GM23248 (cell line): ENCODE measurements around the gene LRFN3. TPM values are rescaled to one million over a fixed set of nuclear protein-coding genes. Genes with fewer than 3 reads are reported as not detected.
A peak's percentile ranks its signal among the peaks of the same experiment; 100 is the strongest.

Source experiments
- DNase-seq: peaks from one replicate; pipeline ENCODE4 v3.0.0-alpha.2; 2015
- H2AFZ ChIP-seq: fragments of 200-600 bp; sonication (generic); 2 replicates; pipeline ENCODE4 v1.6.1; 2016; ENCODE audit warnings: antibody characterized with exemption
- H3F3A ChIP-seq: fragments of 200-600 bp; sonication (generic); 2 replicates; pipeline ENCODE4 v1.6.1; 2016; ENCODE audit warnings: mild to moderate bottlenecking, antibody characterized with exemption, mixed run types; ENCODE audit not compliant: insufficient read depth
- H3K27ac ChIP-seq: fragments of 200-600 bp; sonication (generic); 2 replicates; pipeline ENCODE4 v1.5.1; 2016; ENCODE audit warnings: mild to moderate bottlenecking
- H3K27me3 ChIP-seq: fragments of 200-600 bp; sonication (generic); replicated peaks from 2 replicates; pipeline ENCODE4 v1.6.1; 2016; ENCODE audit warnings: mild to moderate bottlenecking; ENCODE audit not compliant: insufficient read depth
- H3K36me3 ChIP-seq: fragments of 200-600 bp; sonication (generic); 2 replicates; pipeline ENCODE4 v1.6.1; 2016; ENCODE audit warnings: low read depth, mild to moderate bottlenecking
- H3K4me1 ChIP-seq: fragments of 200-600 bp; sonication (generic); 2 replicates; pipeline ENCODE4 v1.6.1; 2016; ENCODE audit warnings: mild to moderate bottlenecking; ENCODE audit not compliant: insufficient read depth
- H3K4me2 ChIP-seq: fragments of 200-600 bp; sonication (generic); one replicate; pipeline ENCODE4 v1.6.1; 2016; ENCODE audit warnings: mild to moderate bottlenecking; ENCODE audit not compliant: unreplicated experiment
- H3K4me3 ChIP-seq: fragments of 200-600 bp; sonication (generic); 2 replicates; pipeline ENCODE4 v1.5.1; 2016; ENCODE audit warnings: mild to moderate bottlenecking
- H3K79me2 ChIP-seq: fragments of 200-600 bp; sonication (generic); 2 replicates; pipeline ENCODE4 v1.6.1; 2016; ENCODE audit warnings: mild to moderate bottlenecking; ENCODE audit not compliant: insufficient read depth
- H3K9ac ChIP-seq: fragments of 200-600 bp; sonication (generic); 2 replicates; pipeline ENCODE4 v1.6.1; 2016; ENCODE audit warnings: mild to moderate bottlenecking
- H3K9me2 ChIP-seq: fragments of 200-600 bp; sonication (generic); 2 replicates; pipeline ENCODE4 v1.6.1; 2016; ENCODE audit warnings: mixed run types, mild to moderate bottlenecking, moderate library complexity; ENCODE audit not compliant: insufficient read depth
- H3K9me3 ChIP-seq: fragments of 200-600 bp; sonication (generic); one replicate; pipeline ENCODE4 v1.6.1; 2017; ENCODE audit warnings: low read depth
- H4K20me1 ChIP-seq: fragments of 200-600 bp; sonication (generic); 2 replicates; pipeline ENCODE4 v1.6.0; 2016; ENCODE audit not compliant: insufficient read depth
- EZH2 ChIP-seq: fragments of 200-600 bp; sonication (generic); IDR thresholded peaks from 2 replicates; pipeline ENCODE4 v1.6.1; 2018; ENCODE audit warnings: antibody characterized with exemption, mild to moderate bottlenecking; ENCODE audit not compliant: insufficient read depth, poor library complexity, severe bottlenecking
- EZH2phosphoT487 ChIP-seq: fragments of 200-600 bp; sonication (generic); IDR thresholded peaks from 2 replicates; pipeline ENCODE4 v1.6.1; 2018; ENCODE audit warnings: antibody characterized with exemption, moderate library complexity, mild to moderate bottlenecking, low read depth; ENCODE audit not compliant: insufficient read depth
- WGBS, 2 experiments: methylation state at CpG; one replicate each; pipeline ENCODE4 v1.1.6; 2015 to 2017; ENCODE audit warnings: low lambda C conversion rate in 2 of 2, low coverage in 1 of 2; ENCODE audit errors: missing lambda C conversion rate in 2 of 2; 5-methylcytosine and 5-hydroxymethylcytosine counted together
- in situ Hi-C: fragments of 300-500 bp; cut with MboI; formaldehyde crosslinking; loops from 2 replicates; pipeline ENCODE4 v1.15.0; 2020
- polyA plus RNA-seq: library from polyadenylated mRNA; unstranded; fragments of >200 nt; fragmentation: Nextera tagmentation; extraction: Ambion mirVana; gene quantifications from 2 replicates; pipeline ENCODE4 v1.2.1, GENCODE V29; 2016
- total RNA-seq: library from RNA; depleted of rRNA; stranded (reverse); fragments of >200 nt; shearing (Covaris generic); gene quantifications from 2 replicates; pipeline ENCODE4 v1.2.3, GENCODE V29; 2014

LRFN3 gene
- total and polyA plus RNA-seq, 2 experiments from 2014 or later = 7.5 to 9.4 TPM

DNA sequence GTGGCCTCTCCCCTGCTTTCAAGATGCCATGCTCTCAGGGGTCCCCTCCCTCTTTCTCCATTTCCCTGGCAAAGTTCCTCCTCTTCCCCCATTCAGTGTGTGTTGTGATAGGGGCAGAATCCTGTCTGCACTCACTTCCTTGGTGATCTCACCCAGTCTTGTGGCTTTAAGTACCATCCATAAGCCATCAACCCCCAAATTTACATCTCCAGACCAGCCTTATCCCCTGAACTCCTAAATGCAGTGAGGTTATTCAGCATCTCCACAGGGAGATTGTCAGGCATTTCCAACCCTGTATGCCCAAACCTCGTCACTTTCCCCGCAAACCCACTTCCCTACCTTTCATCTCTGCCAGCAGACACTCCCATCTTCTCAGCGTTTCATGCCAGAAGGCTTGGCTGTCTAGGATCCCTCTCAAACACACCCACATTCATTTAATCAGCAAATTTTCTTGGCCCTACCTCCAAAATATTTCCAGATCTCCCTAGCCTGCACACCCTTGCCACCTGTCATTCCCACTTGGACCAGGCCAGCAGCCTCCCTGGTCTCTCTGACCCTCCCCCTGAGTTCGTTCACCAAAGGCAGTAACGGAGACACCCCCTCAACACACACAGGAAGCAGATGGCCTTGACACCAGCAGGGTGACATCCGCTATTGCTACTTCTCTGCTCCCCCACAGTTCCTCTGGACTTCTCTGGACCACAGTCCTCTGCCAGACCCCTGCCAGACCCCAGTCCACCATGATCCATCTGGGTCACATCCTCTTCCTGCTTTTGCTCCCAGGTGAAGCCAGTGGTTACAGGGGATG lies 34.1 kb upstream of the LRFN3 start, which contains the start of gene HCST:
HCST (plus strand) TSS at position 676 of the 808 bp plus-strand sequence; CDS start at position 741, 65 bp downstream.
- Histone ChIP-seq H3K4me1 (peaks cover 34% of the 10 kb centered on the region), H3K27me3 (no peaks in the 10 kb centered on the region), H3K4me2 (peak within 1 kb of the TSS; percentile 93), H2AFZ (peak within 1 kb of the TSS; percentile 32), H3K9me3 (no peaks in the 10 kb centered on the region), H3K27ac (peak within 1 kb of the TSS; percentile 96), H4K20me1 (no peaks in the 10 kb centered on the region), H3K4me3 (peak within 1 kb of the TSS; percentile 99), H3K9me2 (no peaks in the 10 kb centered on the region), H3F3A (peaks cover 18% of the 10 kb centered on the region), H3K36me3 (no peaks in the 10 kb centered on the region), H3K9ac (peak within 1 kb of the TSS; percentile 87), H3K79me2 (peaks cover 23% of the 10 kb centered on the region)
- DNase-seq = peak; percentile 81
- no peak for TF ChIP-seq EZH2phosphoT487
- TF ChIP-seq EZH2 = no peak
- WGBS, 2 experiments = 15 to 18% methylated on average over 6 of the region's 6 CpGs
- in situ Hi-C loops = no loop called here

DNA sequence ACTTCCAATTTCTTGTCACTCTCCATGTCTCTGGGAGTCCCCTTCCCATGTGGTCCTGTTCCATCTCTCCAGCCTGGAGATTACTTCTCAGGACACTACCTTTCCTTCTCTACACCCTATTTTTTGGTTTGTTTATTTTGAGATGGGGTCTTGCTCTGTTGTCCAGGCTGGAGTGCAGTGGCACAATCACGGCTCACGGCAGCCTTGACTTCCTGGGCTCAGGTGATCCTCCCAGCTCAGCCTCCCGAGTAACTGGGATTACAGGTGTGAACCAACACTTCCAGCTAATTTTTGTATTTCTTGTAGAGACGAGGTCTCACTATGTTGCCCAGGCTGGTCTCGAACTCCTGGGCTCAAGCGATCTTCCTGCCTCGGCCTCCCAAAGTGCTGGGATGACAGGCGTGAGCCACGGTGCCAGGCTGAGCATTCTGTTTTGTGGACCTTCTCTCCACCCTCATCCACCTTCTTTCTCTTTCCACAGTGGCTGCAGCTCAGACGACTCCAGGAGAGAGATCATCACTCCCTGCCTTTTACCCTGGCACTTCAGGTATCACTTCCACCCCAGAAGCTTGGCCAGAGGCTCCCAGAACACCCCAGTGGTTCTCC lies 33.2 kb upstream of the LRFN3 start:
- H3K9me2 ChIP-seq = no peaks in the 10 kb centered on the region
- H3K79me2 ChIP-seq = peaks cover 14% of the 10 kb centered on the region
- H3K4me3 ChIP-seq = no peak overlapping the region
- no peaks in the 10 kb centered on the region for H4K20me1 ChIP-seq
- H3K4me1 ChIP-seq = peaks cover 34% of the 10 kb centered on the region
- 82 to 83% methylated on average over 10 of the region's 10 CpGs for WGBS, 2 experiments
- TF ChIP-seq EZH2phosphoT487 = no peak
- no peak for TF ChIP-seq EZH2
- in situ Hi-C loops = no loop called here
- H3K9ac ChIP-seq = peak overlapping the region; percentile 48; the same call in 1 of the 2 replicates
- H3K9me3 ChIP-seq = no peaks in the 10 kb centered on the region
- no peak for DNase-seq
- no peaks in the 10 kb centered on the region for H3K27me3 ChIP-seq
- H3K27ac ChIP-seq = no peak overlapping the region
- H3F3A ChIP-seq = peaks cover 18% of the 10 kb centered on the region
- no peaks in the 10 kb centered on the region for H3K36me3 ChIP-seq
- H2AFZ ChIP-seq = peak overlapping the region; percentile 32
- peak overlapping the region; percentile 18 for H3K4me2 ChIP-seq

DNA sequence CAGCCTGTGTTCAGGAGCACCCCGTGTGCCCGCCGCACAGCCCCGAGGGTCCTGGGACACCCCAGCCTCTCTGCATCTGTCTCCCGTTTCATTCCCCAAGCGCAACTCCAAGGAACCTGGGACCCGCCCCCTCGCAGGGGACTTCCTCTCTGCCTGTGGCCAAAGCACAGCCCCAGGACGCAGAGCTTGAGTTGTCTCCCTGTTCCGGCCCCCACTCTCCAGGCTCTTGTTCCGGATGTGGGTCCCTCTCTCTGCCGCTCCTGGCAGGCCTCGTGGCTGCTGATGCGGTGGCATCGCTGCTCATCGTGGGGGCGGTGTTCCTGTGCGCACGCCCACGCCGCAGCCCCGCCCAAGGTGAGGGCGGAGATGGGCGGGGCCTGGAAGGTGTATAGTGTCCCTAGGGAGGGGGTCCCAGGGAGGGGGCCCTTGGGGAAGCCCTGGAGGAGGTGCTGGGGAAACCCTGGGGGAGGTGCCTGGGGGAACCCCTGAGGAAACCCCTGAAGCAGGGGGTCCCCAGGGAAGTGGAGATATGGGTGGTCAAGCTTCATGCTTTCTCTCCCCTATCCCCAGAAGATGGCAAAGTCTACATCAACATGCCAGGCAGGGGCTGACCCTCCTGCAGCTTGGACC lies 32.5 kb upstream of the LRFN3 start:
- no peaks in the 10 kb centered on the region for H3K27me3 ChIP-seq
- peak overlapping the region; percentile 32 for H2AFZ ChIP-seq
- WGBS, 2 experiments = 24 to 27% methylated on average over 24 of the region's 24 CpGs
- in situ Hi-C loops = no loop called here
- peak; percentile 61 for DNase-seq
- H3K9ac ChIP-seq = peak overlapping the region; percentile 48
- H3K4me1 ChIP-seq = peaks cover 34% of the 10 kb centered on the region
- H3K36me3 ChIP-seq = no peaks in the 10 kb centered on the region
- no peaks in the 10 kb centered on the region for H3K9me2 ChIP-seq
- no peak for TF ChIP-seq EZH2phosphoT487
- TF ChIP-seq EZH2 = no peak
- no peaks in the 10 kb centered on the region for H4K20me1 ChIP-seq
- peaks cover 18% of the 10 kb centered on the region for H3F3A ChIP-seq
- peaks cover 7% of the 10 kb centered on the region for H3K79me2 ChIP-seq
- H3K4me2 ChIP-seq = peak overlapping the region; percentile 18
- H3K27ac ChIP-seq = no peak overlapping the region
- no peaks in the 10 kb centered on the region for H3K9me3 ChIP-seq
- no peak overlapping the region for H3K4me3 ChIP-seq

DNA sequence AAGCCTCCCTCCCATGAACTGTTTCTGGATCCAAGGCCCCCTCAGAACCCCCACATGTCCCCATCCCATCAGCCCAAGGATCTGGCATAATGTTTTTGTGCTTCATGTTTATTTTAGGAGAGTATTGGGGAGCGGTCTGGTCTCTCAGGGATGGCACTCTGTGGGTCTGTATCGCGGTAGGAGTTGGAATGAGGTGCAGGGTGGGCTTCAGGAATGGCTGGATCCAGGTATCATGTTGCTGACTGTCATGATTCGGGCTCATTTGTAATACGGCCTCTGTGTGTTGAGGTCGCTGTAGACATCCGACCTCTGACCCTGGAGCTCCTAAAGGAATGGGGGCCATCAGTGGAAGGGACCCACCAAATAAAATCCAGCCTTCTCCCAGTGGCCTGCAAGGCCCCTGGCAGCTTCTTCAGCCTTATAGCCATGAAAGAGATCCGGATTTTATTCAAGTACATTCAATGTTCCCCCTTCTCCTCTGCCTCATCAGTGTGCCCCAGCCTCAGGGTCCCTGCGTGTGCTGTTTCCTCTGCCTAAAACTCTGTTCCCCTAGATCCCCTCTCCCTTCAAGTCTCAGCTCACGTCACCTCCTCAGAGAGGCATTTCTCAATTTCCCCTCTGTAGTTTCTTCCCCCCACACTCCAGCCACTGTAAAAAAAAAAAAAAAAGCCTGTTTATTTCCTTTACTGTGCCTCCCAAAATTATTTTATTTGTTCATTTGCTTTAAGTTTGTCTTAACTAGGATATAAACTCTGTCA lies 31.7 kb upstream of the LRFN3 start:
- peaks cover 18% of the 10 kb centered on the region for H3F3A ChIP-seq
- H3K4me1 ChIP-seq = peaks cover 34% of the 10 kb centered on the region
- H2AFZ ChIP-seq = no peak overlapping the region
- no peaks in the 10 kb centered on the region for H3K9me3 ChIP-seq
- H3K9me2 ChIP-seq = no peaks in the 10 kb centered on the region
- no peaks in the 10 kb centered on the region for H3K36me3 ChIP-seq
- no peak overlapping the region for H3K4me2 ChIP-seq
- H4K20me1 ChIP-seq = no peaks in the 10 kb centered on the region
- TF ChIP-seq EZH2 = no peak
- no peak for TF ChIP-seq EZH2phosphoT487
- WGBS, 2 experiments = 68 to 69% methylated on average over 10 of the region's 10 CpGs
- no peak for DNase-seq
- no peak overlapping the region for H3K27ac ChIP-seq
- H3K4me3 ChIP-seq = no peak overlapping the region
- H3K9ac ChIP-seq = no peak overlapping the region
- no peaks in the 10 kb centered on the region for H3K79me2 ChIP-seq
- no peaks in the 10 kb centered on the region for H3K27me3 ChIP-seq
- in situ Hi-C loops = no loop called here
